ENCODE measurements around the gene GRIK1. TPM values are rescaled to one million over a fixed set of nuclear protein-coding genes. Genes with fewer than 3 reads are reported as not detected.

Gene GRIK1
- total RNA-seq, 4 donors from 2014 or later: 0.13 to 0.97 (median 0.38) TPM

GRCh38 chr21:29748391-29749167 lies 191.2 kb downstream of the GRIK1 start:
- Histone ChIP-seq H3K4me1 (peaks cover 4% of the 10 kb centered on the region), H3K4me3 (no peak overlapping the region), H3K9me3 (no peaks in the 10 kb centered on the region), H3K27me3 (no peaks in the 10 kb centered on the region), H3K27ac (no peak overlapping the region), H3K36me3 (no peaks in the 10 kb centered on the region)
- DNase-seq (ENCODE audit: low spot score in 2 of 2): no peak
- TF ChIP-seq POLR2A (IDR thresholded peaks at IDR 0.05) (no peak), POLR2AphosphoS5 (IDR thresholded peaks at IDR 0.05) (no peak), EP300 (IDR thresholded peaks at IDR 0.05) (no peak)
- TF ChIP-seq, protein P1, sequence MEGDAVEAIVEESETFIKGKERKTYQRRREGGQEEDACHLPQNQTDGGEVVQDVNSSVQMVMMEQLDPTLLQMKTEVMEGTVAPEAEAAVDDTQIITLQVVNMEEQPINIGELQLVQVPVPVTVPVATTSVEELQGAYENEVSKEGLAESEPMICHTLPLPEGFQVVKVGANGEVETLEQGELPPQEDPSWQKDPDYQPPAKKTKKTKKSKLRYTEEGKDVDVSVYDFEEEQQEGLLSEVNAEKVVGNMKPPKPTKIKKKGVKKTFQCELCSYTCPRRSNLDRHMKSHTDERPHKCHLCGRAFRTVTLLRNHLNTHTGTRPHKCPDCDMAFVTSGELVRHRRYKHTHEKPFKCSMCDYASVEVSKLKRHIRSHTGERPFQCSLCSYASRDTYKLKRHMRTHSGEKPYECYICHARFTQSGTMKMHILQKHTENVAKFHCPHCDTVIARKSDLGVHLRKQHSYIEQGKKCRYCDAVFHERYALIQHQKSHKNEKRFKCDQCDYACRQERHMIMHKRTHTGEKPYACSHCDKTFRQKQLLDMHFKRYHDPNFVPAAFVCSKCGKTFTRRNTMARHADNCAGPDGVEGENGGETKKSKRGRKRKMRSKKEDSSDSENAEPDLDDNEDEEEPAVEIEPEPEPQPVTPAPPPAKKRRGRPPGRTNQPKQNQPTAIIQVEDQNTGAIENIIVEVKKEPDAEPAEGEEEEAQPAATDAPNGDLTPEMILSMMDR (IDR thresholded peaks at IDR 0.05): no peak
- WGBS: 43% methylated on average over 8 of the region's 8 CpGs

- Histone ChIP-seq H3K9me3 (no peaks in the 10 kb centered on the region), H3K4me1 (no peaks in the 10 kb centered on the region), H3K4me3 (no peak overlapping the region), H3K27me3 (no peaks in the 10 kb centered on the region), H3K36me3 (no peaks in the 10 kb centered on the region), H3K27ac (no peak overlapping the region)
- WGBS: 57% methylated on average over 2 of the region's 2 CpGs
- TF ChIP-seq EP300 (IDR thresholded peaks at IDR 0.05): no peak
- TF ChIP-seq POLR2AphosphoS5 (IDR thresholded peaks at IDR 0.05): no peak
- TF ChIP-seq, protein P1 (IDR thresholded peaks at IDR 0.05): no peak
- TF ChIP-seq POLR2A (IDR thresholded peaks at IDR 0.05): no peak
- DNase-seq (ENCODE audit: low spot score in 2 of 2): no peak
These were observed 198.0 kb downstream of the GRIK1 start for GRCh38 chr21:29741761-29742160.

DNA sequence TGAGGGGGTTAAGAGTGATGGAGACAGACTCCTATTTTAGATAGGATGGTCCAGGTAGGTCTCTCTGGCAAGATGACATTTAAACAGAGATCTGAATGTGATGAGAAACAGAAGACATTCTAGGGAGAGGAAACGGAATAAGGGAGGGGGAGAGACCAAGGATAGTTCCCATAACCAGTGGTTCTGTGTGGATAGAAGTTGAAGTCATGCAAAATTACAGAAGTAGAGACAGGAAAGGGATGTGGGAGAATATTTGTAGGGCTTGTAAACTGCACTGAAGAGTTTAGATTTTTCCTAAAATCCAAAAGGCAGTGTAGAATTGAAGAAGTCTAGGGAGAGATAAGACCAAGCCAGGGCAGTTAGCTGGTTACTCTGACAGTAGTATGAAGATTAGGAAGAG lies 200.6 kb downstream of the GRIK1 start:
- Histone ChIP-seq H3K36me3 (no peaks in the 10 kb centered on the region), H3K4me3 (no peak overlapping the region), H3K9me3 (no peaks in the 10 kb centered on the region), H3K27me3 (no peaks in the 10 kb centered on the region), H3K27ac (no peak overlapping the region), H3K4me1 (no peaks in the 10 kb centered on the region)
- 75% methylated on average over 1 of the region's 1 CpG for WGBS
- TF ChIP-seq POLR2A (IDR thresholded peaks at IDR 0.05): no peak
- TF ChIP-seq POLR2AphosphoS5 (IDR thresholded peaks at IDR 0.05): no peak
- TF ChIP-seq EP300 (IDR thresholded peaks at IDR 0.05): no peak
- TF ChIP-seq, protein P1 (IDR thresholded peaks at IDR 0.05): no peak
- no peak for DNase-seq (ENCODE audit: low spot score in 2 of 2)

DNA sequence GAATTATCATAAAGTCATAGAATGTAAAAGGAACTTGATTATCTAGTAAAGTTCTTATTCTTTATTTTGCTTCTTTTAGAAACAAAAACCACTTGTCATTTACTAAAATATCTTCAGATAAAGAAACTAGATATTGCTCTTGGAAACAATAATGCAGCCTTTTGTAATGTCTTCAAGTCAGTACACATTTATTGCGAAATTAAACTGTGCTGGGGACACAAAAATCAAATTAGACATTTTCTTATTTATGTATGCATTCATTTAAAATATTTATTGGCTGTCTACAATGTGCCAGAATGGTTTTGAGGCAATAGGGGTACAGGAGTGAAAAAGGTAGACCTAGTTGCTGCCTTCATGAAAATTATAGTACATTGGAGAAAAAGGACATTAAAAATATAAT lies 201.1 kb downstream of the GRIK1 start:
- DNase-seq (ENCODE audit: low spot score in 2 of 2): no peak
- Histone ChIP-seq H3K36me3 (no peaks in the 10 kb centered on the region), H3K4me1 (no peaks in the 10 kb centered on the region), H3K27me3 (no peaks in the 10 kb centered on the region), H3K9me3 (no peaks in the 10 kb centered on the region), H3K27ac (no peak overlapping the region), H3K4me3 (no peak overlapping the region)
- TF ChIP-seq, protein P1 (IDR thresholded peaks at IDR 0.05): no peak
- TF ChIP-seq POLR2A (IDR thresholded peaks at IDR 0.05) (no peak), EP300 (IDR thresholded peaks at IDR 0.05) (no peak), POLR2AphosphoS5 (IDR thresholded peaks at IDR 0.05) (no peak)
- 85% methylated on average over 1 of the region's 1 CpG for WGBS

GRCh38 chr21:29737186-29737585 lies 202.6 kb downstream of the GRIK1 start:
- H3K27ac ChIP-seq: no peak overlapping the region
- H3K36me3 ChIP-seq: no peaks in the 10 kb centered on the region
- TF ChIP-seq EP300 (IDR thresholded peaks at IDR 0.05) (no peak), POLR2A (IDR thresholded peaks at IDR 0.05) (no peak), POLR2AphosphoS5 (IDR thresholded peaks at IDR 0.05) (no peak)
- TF ChIP-seq, protein P1 (IDR thresholded peaks at IDR 0.05): no peak
- H3K4me3 ChIP-seq: no peak overlapping the region
- no peak for DNase-seq (ENCODE audit: low spot score in 2 of 2)
- H3K9me3 ChIP-seq: no peaks in the 10 kb centered on the region
- H3K27me3 ChIP-seq: no peaks in the 10 kb centered on the region
- H3K4me1 ChIP-seq: no peaks in the 10 kb centered on the region
- WGBS: 35% methylated on average over 5 of the region's 5 CpGs

All from suprapubic skin (tissue), 4 donors.